C4-2B (cell line): ENCODE data around the gene MXD3.

Experiments
- ZFX ChIP-seq: fragments of 450-650 bp; IDR thresholded peaks from 2 replicates; pipeline ENCODE4 v1.6.1; 2017
- TF ChIP-seq, protein P1 (sequence below): fragments of 450-650 bp; conservative IDR thresholded peaks from 2 replicates; pipeline ENCODE4 v1.5.1; 2017; ENCODE audit warnings: mild to moderate bottlenecking

DNA sequence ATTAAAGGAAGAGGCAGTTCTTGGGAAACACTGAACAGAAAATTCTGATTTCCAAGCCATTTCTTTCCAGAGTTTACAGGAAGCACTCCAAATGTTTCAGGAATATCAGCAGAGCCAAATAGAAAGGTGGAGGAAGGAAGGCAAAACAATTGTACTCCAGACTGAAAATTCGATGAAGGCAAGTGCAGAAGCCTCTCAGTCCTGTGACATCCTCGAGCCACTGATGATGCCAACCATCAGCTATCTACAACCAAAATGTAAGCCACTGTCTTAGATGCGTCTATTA lies 37.6 kb upstream of the MXD3 start:
- TF ChIP-seq, protein P1, sequence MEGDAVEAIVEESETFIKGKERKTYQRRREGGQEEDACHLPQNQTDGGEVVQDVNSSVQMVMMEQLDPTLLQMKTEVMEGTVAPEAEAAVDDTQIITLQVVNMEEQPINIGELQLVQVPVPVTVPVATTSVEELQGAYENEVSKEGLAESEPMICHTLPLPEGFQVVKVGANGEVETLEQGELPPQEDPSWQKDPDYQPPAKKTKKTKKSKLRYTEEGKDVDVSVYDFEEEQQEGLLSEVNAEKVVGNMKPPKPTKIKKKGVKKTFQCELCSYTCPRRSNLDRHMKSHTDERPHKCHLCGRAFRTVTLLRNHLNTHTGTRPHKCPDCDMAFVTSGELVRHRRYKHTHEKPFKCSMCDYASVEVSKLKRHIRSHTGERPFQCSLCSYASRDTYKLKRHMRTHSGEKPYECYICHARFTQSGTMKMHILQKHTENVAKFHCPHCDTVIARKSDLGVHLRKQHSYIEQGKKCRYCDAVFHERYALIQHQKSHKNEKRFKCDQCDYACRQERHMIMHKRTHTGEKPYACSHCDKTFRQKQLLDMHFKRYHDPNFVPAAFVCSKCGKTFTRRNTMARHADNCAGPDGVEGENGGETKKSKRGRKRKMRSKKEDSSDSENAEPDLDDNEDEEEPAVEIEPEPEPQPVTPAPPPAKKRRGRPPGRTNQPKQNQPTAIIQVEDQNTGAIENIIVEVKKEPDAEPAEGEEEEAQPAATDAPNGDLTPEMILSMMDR, result no peak
- no peak for TF ChIP-seq ZFX
